Upper lobe of left lung (tissue), 4 donors: ENCODE results near the gene MOB3B.

Source experiments
- CTCF ChIP-seq, 6 experiments: fragments of 450-650 bp in 4 of 6; fragments of 200-600 bp in 2 of 6; sonication (generic) in 2 of 6; IDR thresholded peaks; one replicate each; pipeline ENCODE4 v1.5.1; 2016 to 2019; ENCODE audit warnings: antibody characterized with exemption in 6 of 6
- POLR2A ChIP-seq, 4 donors: fragments of 450-650 bp; IDR thresholded peaks; one replicate each; pipeline ENCODE4 v1.5.1; 2016 to 2017; ENCODE audit warnings: antibody characterized with exemption in 4 of 4, mild to moderate bottlenecking in 2 of 4
- POLR2AphosphoS5 ChIP-seq, 2 donors: sonication (generic); formaldehyde crosslinking; IDR thresholded peaks; one replicate each; pipeline ENCODE4 v1.5.1; 2017; ENCODE audit warnings: antibody characterized with exemption in 2 of 2

- TF ChIP-seq CTCF (IDR thresholded peaks at IDR 0.05) (no peak), POLR2AphosphoS5 (IDR thresholded peaks at IDR 0.05) (no peak), POLR2A (IDR thresholded peaks at IDR 0.05) (no peak)
Observed at GRCh38 chr9:27340285-27340674, 189.3 kb downstream of the MOB3B start.
